GM19438 (cell line): ENCODE results near the gene CEP104.

ENCODE experiments used
- ATAC-seq: cut with Tn5 transposase; IDR thresholded peaks from one replicate; pipeline ENCODE4 v1.9.1; 2021; ENCODE audit warnings: low read depth; ENCODE audit not compliant: unreplicated experiment

CEP104 gene

GRCh38 chr1:3780901-3781300 is 76.1 kb downstream of the CEP104 start:
- no peak for ATAC-seq

GRCh38 chr1:3779912-3780416 is 77.0 kb downstream of the CEP104 start:
- no peak for ATAC-seq

- ATAC-seq, result no peak
These were observed 77.6 kb downstream of the CEP104 start for GRCh38 chr1:3779265-3779911.

GRCh38 chr1:3778590-3779264 is 78.3 kb downstream of the CEP104 start:
- no peak for ATAC-seq

GRCh38 chr1:3777647-3778589 is 79.1 kb downstream of the CEP104 start:
- no peak for ATAC-seq

- no peak for ATAC-seq
These were observed 79.9 kb downstream of the CEP104 start for GRCh38 chr1:3777078-3777547.

GRCh38 chr1:3776231-3776961 is 80.6 kb downstream of the CEP104 start:
- no peak for ATAC-seq

- no peak for ATAC-seq
These were observed 81.4 kb downstream of the CEP104 start for GRCh38 chr1:3775490-3776230.

GRCh38 chr1:3774946-3775489 is 82.0 kb downstream of the CEP104 start:
- no peak for ATAC-seq

GRCh38 chr1:3774276-3774945 is 82.6 kb downstream of the CEP104 start:
- no peak for ATAC-seq

GRCh38 chr1:3773572-3774275 is 83.3 kb downstream of the CEP104 start:
- ATAC-seq, result no peak

- peak; percentile 14 for ATAC-seq
These were observed 84.1 kb downstream of the CEP104 start, which contains the start of gene SMIM1 for GRCh38 chr1:3772715-3773571. TSS of gene SMIM1 (plus strand) at chr1:3772749. CDS start at chr1:3775374, 2,625 bp downstream.

GRCh38 chr1:3772027-3772714 is 84.8 kb downstream of the CEP104 start:
- peak; percentile 63 for ATAC-seq

GRCh38 chr1:3771108-3772026 is 85.6 kb downstream of the CEP104 start:
- ATAC-seq, result no peak

- no peak for ATAC-seq
These were observed 86.8 kb downstream of the CEP104 start for GRCh38 chr1:3770047-3770765.
